ENCODE results near the gene TENT5C.
A peak's percentile ranks its signal among the peaks of the same experiment; 100 is the strongest.

The TENT5C gene

GRCh38 chr1:117605774-117606648, at the start of gene TENT5C (continued):
- TF ChIP-seq PRDM2 (tag by site-specific recombination; IDR thresholded peaks at IDR 0.05; ENCODE audit: borderline replicate concordance) (no peak; the same call in 1 of the 2 replicates), ZNF561 (tag by site-specific recombination; IDR thresholded peaks at IDR 0.05; ENCODE audit: borderline replicate concordance) (0 out of 2 replicates have a peak, but pooled peaks have one; percentile 10), PRDM4 (tag by site-specific recombination; IDR thresholded peaks at IDR 0.05) (peak; percentile 16; the same call in 1 of the 2 replicates), ZNF2 (tag by site-specific recombination; IDR thresholded peaks at IDR 0.05) (peak; percentile 86), ZNF18 (tag by site-specific recombination; IDR thresholded peaks at IDR 0.05) (peak; percentile 98; the same call in 1 of the 2 replicates), ZSCAN30 (tag by site-specific recombination; IDR thresholded peaks at IDR 0.05) (peak; percentile 57; the same call in 1 of the 2 replicates), KLF9 (tag by site-specific recombination; IDR thresholded peaks at IDR 0.05; ENCODE audit: low read depth) (peak; percentile 99), ZBTB48 (tag by site-specific recombination; IDR thresholded peaks at IDR 0.05) (peak; percentile 75), ZNF133 (tag by site-specific recombination; IDR thresholded peaks at IDR 0.05) (0 out of 2 replicates have a peak, but pooled peaks have one; percentile 9), IKZF3 (tag by site-specific recombination; IDR thresholded peaks at IDR 0.05) (0 out of 2 replicates have a peak, but pooled peaks have one; percentile 39), GLIS2 (tag by site-specific recombination; IDR thresholded peaks at IDR 0.05) (peak; percentile 99), MZF1 (tag by site-specific recombination; IDR thresholded peaks at IDR 0.05; ENCODE audit: borderline replicate concordance) (peak; percentile 45; the same call in 1 of the 2 replicates), ZNF24 (tag by site-specific recombination; IDR thresholded peaks at IDR 0.05) (0 out of 2 replicates have a peak, but pooled peaks have one; percentile 29), ZXDB (tag by site-specific recombination; IDR thresholded peaks at IDR 0.05) (peak; percentile 43; the same call in 1 of the 2 replicates), ZNF404 (tag by site-specific recombination; IDR thresholded peaks at IDR 0.05) (no peak), ZBTB8A (tag by site-specific recombination; IDR thresholded peaks at IDR 0.05) (peak; percentile 51; the same call in 1 of the 2 replicates), ZSCAN23 (tag by site-specific recombination; IDR thresholded peaks at IDR 0.05) (peak; percentile 88; the same call in 1 of the 2 replicates), ZFP69B (tag by site-specific recombination; IDR thresholded peaks at IDR 0.05) (0 out of 2 replicates have a peak, but pooled peaks have one; percentile 23), CTCF (tag by site-specific recombination; IDR thresholded peaks at IDR 0.05) (peak; percentile 72), ZFP41 (tag by site-specific recombination; IDR thresholded peaks at IDR 0.05; ENCODE audit: borderline replicate concordance) (peak; percentile 54; the same call in 1 of the 2 replicates), YY2 (tag by site-specific recombination; IDR thresholded peaks at IDR 0.05) (peak; percentile 51; the same call in 1 of the 2 replicates), ZNF830 (tag by site-specific recombination; IDR thresholded peaks at IDR 0.05; ENCODE audit: low read depth) (no peak), ZNF639 (tag by site-specific recombination; IDR thresholded peaks at IDR 0.05) (peak; percentile 72; the same call in 1 of the 2 replicates), ZBTB20 (tag by site-specific recombination; IDR thresholded peaks at IDR 0.05) (peak; percentile 38; the same call in 1 of the 2 replicates)

Data from HEK293 (cell line).